ENCODE data around the gene KIF16B.

The KIF16B gene

GRCh38 chr20:16246870-16247269, 326.4 kb downstream of the KIF16B start:
- no peak for ATAC-seq

GRCh38 chr20:16246291-16246690, 327.0 kb downstream of the KIF16B start:
- TF ChIP-seq RARB (CRISPR knock-in tag; IDR thresholded peaks at IDR 0.05) (no peak), ZNF70 (CRISPR knock-in tag; IDR thresholded peaks at IDR 0.05) (no peak), ISL1 (CRISPR knock-in tag; IDR thresholded peaks at IDR 0.05) (no peak), ZFP30 (CRISPR knock-in tag; IDR thresholded peaks at IDR 0.05) (no peak), TCF4 (CRISPR knock-in tag; IDR thresholded peaks at IDR 0.05; ENCODE audit: borderline replicate concordance) (no peak)

More at GRCh38 chr20:16246870-16247269, 326.4 kb downstream of the KIF16B start:
- no peak for TF ChIP-seq CREB5 (CRISPR knock-in tag; IDR thresholded peaks at IDR 0.05; ENCODE audit: low read depth)
- no peak for TF ChIP-seq ZFP3 (CRISPR knock-in tag; IDR thresholded peaks at IDR 0.05)
- no peak for TF ChIP-seq TOX (CRISPR knock-in tag; IDR thresholded peaks at IDR 0.05; ENCODE audit: borderline replicate concordance)
- no peak for TF ChIP-seq ZNF8 (CRISPR knock-in tag; IDR thresholded peaks at IDR 0.05)
- TF ChIP-seq ISL1 (CRISPR knock-in tag; IDR thresholded peaks at IDR 0.05): no peak
- no peak for TF ChIP-seq TSHZ2 (CRISPR knock-in tag; IDR thresholded peaks at IDR 0.05)
- TF ChIP-seq ARNTL (CRISPR knock-in tag; IDR thresholded peaks at IDR 0.05; ENCODE audit: borderline replicate concordance, low read depth): no peak
- TF ChIP-seq POU6F1 (CRISPR knock-in tag; IDR thresholded peaks at IDR 0.05; ENCODE audit: borderline replicate concordance, low read depth): no peak
- no peak for TF ChIP-seq PPARA (CRISPR knock-in tag; IDR thresholded peaks at IDR 0.05; ENCODE audit: borderline replicate concordance)
- TF ChIP-seq BACH2 (CRISPR knock-in tag; IDR thresholded peaks at IDR 0.05; ENCODE audit: borderline replicate concordance): no peak
- no peak for TF ChIP-seq CSDC2 (CRISPR knock-in tag; IDR thresholded peaks at IDR 0.05)
- TF ChIP-seq RARB (CRISPR knock-in tag; IDR thresholded peaks at IDR 0.05): no peak
- no peak for TF ChIP-seq GLIS3 (CRISPR knock-in tag; IDR thresholded peaks at IDR 0.05)
- no peak for TF ChIP-seq ZC3H10 (CRISPR knock-in tag; IDR thresholded peaks at IDR 0.05)
- TF ChIP-seq ESRRG (CRISPR knock-in tag; IDR thresholded peaks at IDR 0.05): no peak
- TF ChIP-seq TCF4 (CRISPR knock-in tag; IDR thresholded peaks at IDR 0.05; ENCODE audit: borderline replicate concordance): no peak

GRCh38 chr20:16245879-16246278, 327.4 kb downstream of the KIF16B start:
- no peak for ATAC-seq
- no peak for TF ChIP-seq ZNF8 (CRISPR knock-in tag; IDR thresholded peaks at IDR 0.05)
- TF ChIP-seq CSRNP3 (CRISPR knock-in tag; IDR thresholded peaks at IDR 0.05): no peak
- no peak for TF ChIP-seq ZNF70 (CRISPR knock-in tag; IDR thresholded peaks at IDR 0.05)
- TF ChIP-seq TCF4 (CRISPR knock-in tag; IDR thresholded peaks at IDR 0.05; ENCODE audit: borderline replicate concordance): no peak
- TF ChIP-seq ARNTL (CRISPR knock-in tag; IDR thresholded peaks at IDR 0.05; ENCODE audit: borderline replicate concordance, low read depth): no peak
- no peak for TF ChIP-seq CSDC2 (CRISPR knock-in tag; IDR thresholded peaks at IDR 0.05)
- TF ChIP-seq TOX (CRISPR knock-in tag; IDR thresholded peaks at IDR 0.05; ENCODE audit: borderline replicate concordance): no peak
- no peak for TF ChIP-seq PATZ1 (CRISPR knock-in tag; IDR thresholded peaks at IDR 0.05; ENCODE audit: borderline replicate concordance)

More at GRCh38 chr20:16246291-16246690, 327.0 kb downstream of the KIF16B start:
- no peak for ATAC-seq

Measured in SK-N-SH treated with all-trans-retinoic acid at 6 μM for 48 hours (cell line).